ENCODE measurements around the gene CPXM2.

- TF ChIP-seq POLR2A (IDR thresholded peaks at IDR 0.05; ENCODE audit: low read depth, low read length), result no peak
- TF ChIP-seq POLR2AphosphoS5 (IDR thresholded peaks at IDR 0.05; ENCODE audit: low read depth, low read length), result no peak
Measured at GRCh38 chr10:123862421-123863182, 29.0 kb downstream of the CPXM2 start.
